Right cardiac atrium (tissue), 5 donors: ENCODE data around the gene SPECC1. TPM values are rescaled to one million over a fixed set of nuclear protein-coding genes. Genes with fewer than 3 reads are reported as not detected.
A peak's percentile ranks its signal among the peaks of the same experiment; 100 is the strongest.

Source experiments
- ATAC-seq, 2 donors: fragments of 200-7000 bp; cut with Tn5 transposase; one replicate each; pipeline versions ENCODE4 v1.8.0 to v1.9.1; 2020; ENCODE audit warnings: moderate library complexity in 2 of 2, mild to moderate bottlenecking in 1 of 2
- DNase-seq, 3 donors: peaks; one replicate each; pipeline ENCODE4 v3.0.0-alpha.2; 2020
- H3K27ac ChIP-seq: one replicate; pipeline ENCODE4 v1.5.1; 2013; ENCODE audit warnings: mild to moderate bottlenecking, low read length, control low read depth, moderate library complexity
- H3K27me3 ChIP-seq: one replicate; pipeline ENCODE4 v1.6.1; 2013; ENCODE audit not compliant: control insufficient read depth, insufficient read depth
- H3K4me1 ChIP-seq: one replicate; pipeline ENCODE4 v1.6.1; 2013; ENCODE audit warnings: low read length; ENCODE audit not compliant: control insufficient read depth, insufficient read depth
- H3K4me3 ChIP-seq: one replicate; pipeline ENCODE4 v1.5.1; 2013; ENCODE audit warnings: low read length, control low read depth
- H3K9me3 ChIP-seq: one replicate; pipeline ENCODE4 v1.6.1; 2013; ENCODE audit warnings: low read length; ENCODE audit not compliant: control insufficient read depth
- WGBS: extraction: QIAGEN DNeasy Blood & Tissue Kit; methylation state at CpG from one replicate; pipeline ENCODE4 v1.1.7; 2013; 5-methylcytosine and 5-hydroxymethylcytosine counted together
- intact Hi-C, 4 donors: fragments of 100-400 bp; cut with DNase I; formaldehyde crosslinking; loops; one replicate each; pipeline versions ENCODE4 v1.11.0 to v1.14.0; 2022 to 2023
- polyA plus RNA-seq: library from polyadenylated mRNA; stranded (reverse); fragments of 200-250 nt; gene quantifications from one replicate; pipeline ENCODE4 v1.2.3, GENCODE V29; 2013
- total RNA-seq, 4 donors: library from RNA; stranded (reverse); fragmentation: NEBNext Ultra II Directional; extraction: Animal tissue kit (Norgen Biotek cat#: 25700); gene quantifications; one replicate each; pipeline ENCODE4 v1.2.1, GENCODE V29; 2021
- donor health status: healthy with polysubstance abuse.
- donor health status: DM: no; HTN: yes; CAD: no.
- donor health status: DM: no; HTN: no; CAD: no.
- donor health status: DM: no; HTN: yes; CAD: no; lungs with severe emphysema.
- donor health status: DM: yes; HTN: yes; CAD: no.

Gene SPECC1
- total and polyA plus RNA-seq, 5 donors: 3.1 to 9.7 (median 8.0) TPM

GRCh38 chr17:20143740-20144139 lies 134.6 kb downstream of the SPECC1 start:
- DNase-seq: no peak
- intact Hi-C loops: no loop called here
- Histone ChIP-seq H3K27me3 (no peaks in the 10 kb centered on the region), H3K9me3 (no peaks in the 10 kb centered on the region), H3K27ac (no peak overlapping the region), H3K4me3 (no peak overlapping the region), H3K4me1 (no peaks in the 10 kb centered on the region)
- no peak for ATAC-seq
- 96% methylated on average over 8 of the region's 8 CpGs for WGBS

- intact Hi-C loops: no loop called here
- ATAC-seq: no peak
- H3K9me3 ChIP-seq: no peaks in the 10 kb centered on the region
- no peaks in the 10 kb centered on the region for H3K4me1 ChIP-seq
- H3K27ac ChIP-seq: no peak overlapping the region
- no peak for DNase-seq
- no peaks in the 10 kb centered on the region for H3K27me3 ChIP-seq
- WGBS: 80% methylated on average over 1 of the region's 1 CpG
- no peak overlapping the region for H3K4me3 ChIP-seq
These were observed 136.4 kb downstream of the SPECC1 start for GRCh38 chr17:20145567-20145966.

- no peak for ATAC-seq
- H3K4me3 ChIP-seq: no peak overlapping the region
- DNase-seq: no peak
- no peaks in the 10 kb centered on the region for H3K4me1 ChIP-seq
- intact Hi-C loops: no loop called here
- H3K27ac ChIP-seq: no peak overlapping the region
- H3K9me3 ChIP-seq: no peaks in the 10 kb centered on the region
- H3K27me3 ChIP-seq: no peaks in the 10 kb centered on the region
- 64% methylated on average over 4 of the region's 4 CpGs for WGBS
These were observed 140.1 kb downstream of the SPECC1 start for GRCh38 chr17:20149251-20149650.

GRCh38 chr17:20151174-20151573 lies 142.0 kb downstream of the SPECC1 start:
- H3K4me3 ChIP-seq: no peak overlapping the region
- DNase-seq: no peak
- H3K27me3 ChIP-seq: no peaks in the 10 kb centered on the region
- WGBS: 72% methylated on average over 5 of the region's 5 CpGs
- no peak for ATAC-seq
- H3K4me1 ChIP-seq: no peaks in the 10 kb centered on the region
- intact Hi-C loops: no loop called here
- no peak overlapping the region for H3K27ac ChIP-seq
- no peaks in the 10 kb centered on the region for H3K9me3 ChIP-seq

- Histone ChIP-seq H3K4me3 (no peak overlapping the region), H3K27me3 (no peaks in the 10 kb centered on the region), H3K9me3 (no peaks in the 10 kb centered on the region), H3K27ac (no peak overlapping the region), H3K4me1 (no peaks in the 10 kb centered on the region)
- 91% methylated on average over 2 of the region's 2 CpGs for WGBS
- ATAC-seq: no peak
- intact Hi-C loops: no loop called here
- DNase-seq: no peak
These were observed 144.1 kb downstream of the SPECC1 start for GRCh38 chr17:20153231-20153630.

- intact Hi-C loops: no loop called here
- H3K9me3 ChIP-seq: no peaks in the 10 kb centered on the region
- 71% methylated on average over 11 of the region's 11 CpGs for WGBS
These were observed 145.3 kb downstream of the SPECC1 start for GRCh38 chr17:20154286-20155000.

GRCh38 chr17:20155258-20156195 lies 146.4 kb downstream of the SPECC1 start:
- peak overlapping the region; percentile 66 for H3K4me3 ChIP-seq
- 10% methylated on average over 69 of the region's 69 CpGs for WGBS
- intact Hi-C loops: no loop called here
- H3K27ac ChIP-seq: no peak overlapping the region
- ATAC-seq (peak; percentile 100), DNase-seq (peak; percentile 98 to 100 (median 98))
- no peaks in the 10 kb centered on the region for H3K4me1 ChIP-seq
- peaks cover 2% of the 10 kb centered on the region for H3K27me3 ChIP-seq
- no peaks in the 10 kb centered on the region for H3K9me3 ChIP-seq

More at GRCh38 chr17:20154286-20155000, 145.3 kb downstream of the SPECC1 start:
- Histone ChIP-seq H3K4me1 (no peaks in the 10 kb centered on the region), H3K4me3 (no peak overlapping the region), H3K27ac (no peak overlapping the region), H3K27me3 (peaks cover 2% of the 10 kb centered on the region)
- DNase-seq (no peak), ATAC-seq (no peak)

GRCh38 chr17:20156196-20157000 lies 147.2 kb downstream of the SPECC1 start:
- peak; percentile 36 to 63 for ATAC-seq
- H3K9me3 ChIP-seq: no peaks in the 10 kb centered on the region
- intact Hi-C loops: no loop called here
- 1% methylated on average over 72 of the region's 72 CpGs for WGBS
- H3K4me1 ChIP-seq: no peaks in the 10 kb centered on the region
- peak overlapping the region; percentile 66 for H3K4me3 ChIP-seq
- DNase-seq: peak; percentile 21 to 67 (median 63)
- peaks cover 2% of the 10 kb centered on the region for H3K27me3 ChIP-seq
- H3K27ac ChIP-seq: no peak overlapping the region

- Histone ChIP-seq H3K27me3 (peaks cover 2% of the 10 kb centered on the region), H3K4me1 (no peaks in the 10 kb centered on the region), H3K4me3 (peak overlapping the region; percentile 66), H3K9me3 (no peaks in the 10 kb centered on the region), H3K27ac (no peak overlapping the region)
- intact Hi-C loops: no loop called here
- WGBS: 71% methylated on average over 12 of the region's 12 CpGs
- DNase-seq: peak in 1 of 3 donors; percentile 43
- ATAC-seq: no peak
These were observed 147.8 kb downstream of the SPECC1 start for GRCh38 chr17:20157001-20157310.

GRCh38 chr17:20158580-20158979 lies 149.4 kb downstream of the SPECC1 start:
- WGBS: 78% methylated on average over 5 of the region's 5 CpGs
- ATAC-seq (no peak), DNase-seq (no peak)
- intact Hi-C loops: no loop called here
- Histone ChIP-seq H3K9me3 (no peaks in the 10 kb centered on the region), H3K4me3 (no peak overlapping the region), H3K27ac (no peak overlapping the region), H3K4me1 (no peaks in the 10 kb centered on the region), H3K27me3 (peaks cover 2% of the 10 kb centered on the region)
